ENCODE results near the gene ATP13A4.

Gene ATP13A4

DNA sequence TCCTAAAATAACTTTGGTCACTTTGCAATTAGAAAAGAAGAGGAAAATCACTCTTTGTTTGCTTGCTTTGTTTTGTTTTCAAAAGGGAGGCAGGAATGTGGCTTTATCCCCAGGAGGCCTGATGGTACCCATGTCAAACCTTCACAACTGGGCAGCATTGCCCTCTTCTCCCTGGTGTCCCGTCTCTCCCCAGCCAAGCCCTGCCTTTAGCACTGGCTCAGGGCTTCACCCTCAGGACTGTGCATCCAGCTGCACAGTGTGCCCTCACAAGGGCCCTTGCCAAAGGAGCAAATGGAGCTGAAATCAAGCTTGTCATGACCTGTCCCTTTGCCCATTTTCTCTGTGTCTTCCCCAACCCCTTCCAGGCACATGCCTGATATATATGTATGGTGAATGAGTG, 147.0 kb downstream of the ATP13A4 start:
- DNase-seq (ENCODE audit: low read depth in 3 of 3, low spot score in 1 of 3): no peak

DNA sequence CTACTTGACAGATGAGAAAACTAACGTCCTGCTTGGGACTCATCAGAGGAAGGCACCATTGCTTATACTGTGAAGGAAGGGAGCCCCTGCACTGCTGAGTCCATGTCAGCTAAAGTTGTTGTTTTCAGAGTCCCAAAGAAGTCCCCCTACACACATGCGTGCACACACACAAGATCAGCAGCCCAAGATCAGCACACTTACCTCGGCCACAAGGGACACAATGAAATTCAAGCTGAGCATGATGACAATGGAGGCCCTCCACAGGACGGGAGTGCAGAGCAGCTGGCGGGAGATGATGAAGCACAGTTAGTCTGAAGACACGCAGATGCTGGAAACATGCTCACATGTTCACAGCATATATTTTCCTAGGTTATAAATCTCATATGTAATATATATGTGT, 147.6 kb downstream of the ATP13A4 start:
- DNase-seq (ENCODE audit: low read depth in 3 of 3, low spot score in 1 of 3): no peak

DNA sequence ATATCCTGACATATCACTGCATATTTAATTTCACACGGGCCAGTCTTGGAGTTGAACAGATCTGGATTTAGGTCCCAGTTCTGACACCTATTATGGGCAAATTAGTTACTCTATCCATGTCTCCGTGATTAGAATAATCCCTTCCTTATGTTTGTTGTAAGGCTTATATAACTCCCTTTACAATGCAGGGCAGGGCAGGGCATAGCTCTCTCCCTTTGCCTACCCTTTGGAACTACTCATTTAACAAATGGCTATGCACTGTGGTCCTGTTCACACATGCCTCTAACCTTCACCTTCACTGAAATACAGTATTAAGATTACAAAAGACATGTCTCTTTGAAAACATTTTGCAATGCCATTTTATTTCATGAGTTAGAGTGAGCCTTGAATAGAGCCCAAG, 151.4 kb downstream of the ATP13A4 start:
- DNase-seq (ENCODE audit: low read depth in 3 of 3, low spot score in 1 of 3): no peak

DNA sequence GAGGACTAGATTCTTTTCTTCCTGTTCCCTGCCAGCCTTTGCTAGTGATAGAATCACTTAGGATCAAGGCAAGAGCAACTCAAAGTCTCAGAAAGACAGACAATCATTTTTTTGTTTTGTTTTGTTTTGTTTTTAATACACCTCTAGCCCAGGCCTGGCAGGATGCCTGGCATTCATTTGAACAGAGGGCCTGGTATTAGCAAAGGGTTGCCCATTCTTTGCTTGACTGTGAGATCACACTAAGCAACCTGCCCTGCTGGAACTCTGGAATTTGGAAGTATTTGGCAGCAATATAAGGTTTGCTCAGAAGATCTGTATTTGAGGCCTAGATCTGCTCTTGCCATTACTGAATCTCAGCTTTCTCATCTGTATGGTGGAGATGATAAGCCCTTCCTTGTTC, 154.4 kb downstream of the ATP13A4 start:
- no peak for DNase-seq (ENCODE audit: low read depth in 3 of 3, low spot score in 1 of 3)

DNA sequence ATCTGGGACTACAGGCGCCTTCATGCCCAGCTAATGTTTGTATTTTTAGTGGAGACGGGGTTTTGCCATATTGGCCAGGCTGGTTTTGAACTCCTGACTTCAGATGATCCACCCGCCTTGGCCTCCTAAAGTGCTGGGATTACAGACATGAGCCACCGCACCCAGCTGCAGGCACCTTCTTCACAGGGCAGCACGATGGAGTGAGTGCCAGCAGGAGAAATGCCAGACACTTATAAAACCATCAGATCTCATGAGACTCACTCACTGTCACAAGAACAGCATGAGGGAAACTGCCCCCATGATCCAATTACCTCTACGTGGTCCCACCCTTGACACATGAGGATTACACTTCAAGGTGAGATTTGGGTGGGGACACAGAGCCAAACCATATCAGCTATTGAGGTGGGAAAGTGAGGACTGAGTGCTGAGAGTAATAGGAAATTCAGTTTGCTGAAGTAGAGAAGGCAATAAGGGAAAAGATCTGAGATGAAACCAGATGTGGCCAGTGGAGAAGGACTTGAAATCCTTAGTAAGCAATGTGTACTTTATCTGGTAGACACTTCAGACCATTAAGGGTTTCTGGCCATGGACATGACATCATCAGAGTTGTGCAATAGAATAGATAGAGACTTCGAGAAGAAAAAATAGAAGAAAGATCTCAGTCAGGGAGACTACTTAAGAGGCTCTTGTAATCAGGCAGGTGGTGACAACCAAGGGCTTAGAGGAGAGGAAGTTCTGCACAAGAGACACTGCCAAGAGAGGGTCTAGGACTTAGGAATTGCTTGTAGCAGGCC, 158.0 kb downstream of the ATP13A4 start:
- no peak for DNase-seq (ENCODE audit: low read depth in 3 of 3, low spot score in 1 of 3)

DNA sequence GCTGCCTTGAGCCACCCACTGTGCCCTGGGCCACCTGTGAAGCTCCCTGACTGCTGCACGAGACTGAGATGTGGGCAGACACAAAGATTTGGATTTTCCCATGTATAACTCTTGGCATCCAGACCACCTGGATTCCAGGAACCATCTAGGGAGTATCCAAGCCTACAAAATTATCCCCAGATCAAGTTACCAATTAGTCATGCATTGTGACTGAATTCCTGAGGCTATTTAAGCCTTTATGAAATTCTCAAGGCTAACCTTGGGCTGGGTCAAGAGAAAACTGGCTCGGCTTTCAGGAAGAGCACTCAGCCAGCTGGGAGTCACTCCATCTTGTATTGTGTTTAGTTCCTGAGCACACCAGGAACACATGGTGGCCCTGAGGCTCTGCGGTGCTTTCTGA, 162.8 kb downstream of the ATP13A4 start:
- DNase-seq (ENCODE audit: low read depth in 3 of 3, low spot score in 1 of 3): no peak

DNA sequence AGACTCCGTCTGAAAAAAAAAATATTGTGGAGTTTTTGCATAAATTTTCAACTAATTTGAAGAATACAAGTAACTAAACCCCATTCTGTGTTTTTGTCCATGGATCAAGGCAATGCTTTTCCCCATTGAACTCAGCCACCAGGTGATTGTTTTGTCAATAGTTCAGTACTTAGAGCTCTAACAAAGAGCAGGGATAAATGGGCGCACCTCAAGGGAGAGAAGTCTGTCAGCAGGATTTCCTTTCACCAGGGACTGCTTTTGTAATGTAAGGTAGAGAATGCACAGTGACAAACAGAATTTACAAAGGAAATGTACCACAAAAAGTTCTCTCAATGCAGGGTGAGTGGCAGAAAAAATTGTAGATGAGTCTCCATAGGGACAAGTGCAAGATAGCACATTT, 165.4 kb downstream of the ATP13A4 start:
- DNase-seq (ENCODE audit: low read depth in 3 of 3, low spot score in 1 of 3): no peak

DNA sequence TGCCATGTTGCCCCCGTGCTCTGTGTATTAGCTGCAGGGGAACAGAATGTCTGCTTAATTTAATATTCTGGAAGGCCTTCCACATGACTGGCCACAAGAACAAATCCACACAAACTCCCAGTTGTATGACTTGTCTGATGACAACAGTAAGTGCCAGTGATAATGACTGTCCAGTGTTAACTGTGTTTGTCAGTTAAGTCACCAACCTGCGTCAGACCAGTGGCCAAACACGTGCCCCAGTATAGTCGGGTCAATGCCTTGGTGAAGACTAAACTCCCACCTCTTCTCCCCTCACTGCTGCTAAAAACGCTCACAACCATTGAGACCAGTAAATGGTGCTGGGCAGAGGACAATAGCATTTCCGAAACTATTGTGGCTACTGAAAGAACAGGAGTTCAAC, 166.3 kb downstream of the ATP13A4 start:
- no peak for DNase-seq (ENCODE audit: low read depth in 3 of 3, low spot score in 1 of 3)

DNA sequence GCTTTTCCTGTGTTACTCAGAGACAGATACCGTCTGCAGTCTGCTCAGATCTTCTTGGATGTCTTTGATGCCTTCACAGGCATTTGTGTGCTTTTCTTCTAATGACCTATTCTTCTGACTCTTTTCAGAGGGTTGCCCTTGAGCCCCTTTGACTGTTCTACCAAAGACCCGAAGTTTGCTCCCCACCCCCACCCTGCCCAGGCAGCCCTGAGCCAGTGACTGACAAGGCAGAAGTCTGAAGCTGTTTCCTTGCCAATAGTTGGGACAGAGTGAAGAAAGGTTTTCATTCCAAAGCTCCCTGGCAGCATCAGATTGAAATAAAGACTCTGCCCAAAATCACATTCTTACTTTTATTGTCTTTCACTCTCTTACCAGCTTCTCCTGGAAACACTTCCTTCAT, 167.1 kb downstream of the ATP13A4 start:
- DNase-seq (ENCODE audit: low read depth in 3 of 3, low spot score in 1 of 3): no peak

DNA sequence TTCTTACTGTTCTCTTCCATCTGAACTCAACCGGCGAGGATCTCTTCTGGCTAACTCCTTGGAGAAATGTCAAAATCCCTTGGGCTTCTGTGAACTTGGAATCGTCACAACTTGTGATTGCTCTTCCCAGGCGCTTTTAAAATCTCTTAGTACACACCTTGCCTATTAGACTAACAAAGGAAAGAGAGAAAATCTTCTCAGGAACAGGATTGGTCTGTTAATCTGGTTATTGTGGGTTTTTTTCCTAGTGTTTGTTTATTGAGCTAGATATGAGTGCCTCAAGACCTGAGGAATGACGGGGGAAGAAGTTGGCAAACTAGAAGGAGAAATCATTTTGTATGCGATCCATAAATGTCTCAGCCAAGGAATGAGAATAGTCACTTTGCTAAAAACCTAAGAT, 176.0 kb downstream of the ATP13A4 start, which contains the start of gene ATP13A5:
Gene ATP13A5 (minus strand): TSS at position 48 of the 400 bp plus-strand sequence. CDS start 28 bp downstream, at position 20.
- no peak for DNase-seq (ENCODE audit: low read depth in 3 of 3, low spot score in 1 of 3)

DNA sequence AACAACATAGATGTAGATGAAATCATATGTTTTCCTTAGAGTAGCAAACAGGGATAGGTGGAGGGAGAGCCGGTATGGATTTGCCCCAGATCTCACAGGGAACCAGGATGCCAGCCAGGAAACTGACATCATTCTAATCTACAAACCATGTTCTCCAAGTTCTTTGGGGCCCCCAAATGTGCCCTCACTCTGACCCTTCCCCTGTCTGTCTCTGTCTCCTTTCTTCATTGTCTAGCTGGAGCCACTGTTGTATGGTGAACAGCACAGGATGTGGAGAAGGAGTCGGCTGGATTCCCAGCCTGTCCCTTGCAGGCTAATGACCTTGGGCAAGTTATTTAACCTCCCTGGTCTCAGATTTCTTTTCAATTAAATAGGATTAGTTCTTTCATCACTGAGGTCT, 177.1 kb downstream of the ATP13A4 start:
- DNase-seq (ENCODE audit: low read depth in 3 of 3, low spot score in 1 of 3): no peak

DNA sequence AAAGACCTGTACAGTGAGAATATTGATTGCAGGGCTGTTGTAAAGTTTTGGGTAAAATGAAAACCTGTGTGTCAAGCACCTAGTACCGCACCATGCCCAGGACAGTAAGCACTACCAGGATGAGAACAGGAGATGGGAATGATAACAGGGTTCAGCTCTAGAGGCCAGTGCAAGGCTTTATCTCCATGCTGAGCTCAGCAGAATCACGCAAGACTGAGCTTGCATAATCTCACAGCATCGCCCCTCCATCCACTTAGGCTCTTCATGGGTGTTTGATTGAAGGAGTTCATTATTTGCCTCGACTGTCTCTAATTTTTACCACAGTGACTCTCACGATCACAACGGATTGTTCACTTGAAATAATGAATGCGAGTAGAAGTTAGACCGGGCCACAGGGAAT, 179.1 kb downstream of the ATP13A4 start:
- DNase-seq (ENCODE audit: low read depth in 3 of 3, low spot score in 1 of 3): no peak

DNA sequence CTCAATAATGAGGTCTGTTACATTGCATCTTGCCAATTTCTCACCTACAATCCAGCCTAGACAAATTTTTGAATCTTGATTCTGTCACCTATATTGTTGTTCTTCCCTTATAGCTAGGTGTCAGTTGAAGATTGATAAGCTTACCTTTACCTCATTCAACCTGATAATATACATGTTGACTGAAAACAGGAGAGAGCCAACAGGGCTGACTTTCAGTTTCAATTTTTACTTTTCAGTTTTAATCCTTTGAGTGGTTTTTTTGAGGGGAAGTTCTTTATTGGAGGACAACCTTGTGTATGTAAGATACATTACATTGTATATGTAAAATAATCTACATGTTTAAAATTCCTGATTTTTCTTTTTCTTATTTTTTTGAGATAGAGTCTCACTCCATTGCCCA, 181.9 kb downstream of the ATP13A4 start:
- DNase-seq (ENCODE audit: low read depth in 3 of 3, low spot score in 1 of 3): no peak

DNA sequence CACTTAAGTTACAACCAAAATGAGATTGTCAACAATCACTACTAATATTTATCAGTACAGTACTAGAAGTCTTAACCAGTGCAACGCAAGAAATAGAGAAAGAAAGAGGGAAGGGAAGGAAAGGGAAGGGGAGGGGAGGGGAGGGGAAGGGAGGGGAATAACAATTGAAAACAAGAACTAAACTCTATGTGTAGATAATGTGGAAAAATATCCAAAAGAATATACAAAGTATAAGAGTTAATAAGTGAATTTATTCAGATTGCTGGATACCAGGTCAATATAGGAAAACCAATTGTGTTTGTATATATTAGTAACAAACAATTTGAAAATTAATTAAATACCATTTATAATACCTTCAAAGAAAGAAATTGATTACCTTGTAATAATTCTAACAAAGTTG, 186.8 kb downstream of the ATP13A4 start:
- no peak for DNase-seq (ENCODE audit: low read depth in 3 of 3, low spot score in 1 of 3)

DNA sequence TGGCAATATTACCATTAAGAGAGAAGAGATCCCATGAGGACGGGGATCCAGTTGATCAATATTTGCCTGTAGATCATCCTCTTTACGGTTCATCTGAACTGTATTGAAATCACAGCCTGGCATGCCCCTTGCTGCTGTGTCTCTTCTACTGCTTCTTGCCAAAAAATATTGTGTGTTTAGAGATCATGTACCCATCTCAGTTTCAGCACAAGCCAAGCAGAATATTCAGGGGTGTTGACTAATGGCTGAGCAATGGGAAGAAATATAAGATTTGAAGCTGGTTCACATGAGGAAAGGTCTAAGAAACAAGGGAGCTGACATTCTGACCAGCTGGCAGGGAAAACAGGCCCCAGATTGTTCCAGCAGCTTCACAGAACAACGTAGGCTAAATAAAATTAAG, 197.4 kb downstream of the ATP13A4 start:
- DNase-seq (ENCODE audit: low read depth in 3 of 3, low spot score in 1 of 3): no peak

DNA sequence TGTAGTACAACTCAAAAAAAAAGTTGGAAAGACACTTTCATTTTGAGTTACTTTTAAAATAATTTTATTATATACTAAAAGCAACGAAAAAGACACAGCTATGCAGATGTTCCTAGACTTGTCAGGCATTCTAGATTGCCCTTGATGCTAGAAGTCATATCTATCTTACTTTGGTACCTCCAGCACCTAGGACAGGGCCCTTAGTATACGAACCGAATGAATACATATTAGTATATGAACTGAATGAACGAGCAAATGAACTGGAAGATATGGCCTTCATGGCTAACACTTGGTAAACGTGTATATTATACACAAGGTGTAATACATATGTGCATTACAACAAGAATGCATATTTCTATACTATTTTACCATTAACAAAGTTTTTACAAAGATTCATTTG, 200.3 kb downstream of the ATP13A4 start:
- no peak for DNase-seq (ENCODE audit: low read depth in 3 of 3, low spot score in 1 of 3)
